Activated CD8-positive, alpha-beta memory T cell treated with anti-CD3 and anti-CD28 coated beads for 4 hours (primary cell): ENCODE measurements around the gene CBLN3.
A peak's percentile ranks its signal among the peaks of the same experiment; 100 is the strongest.

ENCODE experiments used
- DNase-seq, 2 donors: peaks; one replicate each; pipeline ENCODE4 v3.0.0-alpha.2; 2020; ENCODE audit warnings: low read depth in 2 of 2

CBLN3 gene

DNA sequence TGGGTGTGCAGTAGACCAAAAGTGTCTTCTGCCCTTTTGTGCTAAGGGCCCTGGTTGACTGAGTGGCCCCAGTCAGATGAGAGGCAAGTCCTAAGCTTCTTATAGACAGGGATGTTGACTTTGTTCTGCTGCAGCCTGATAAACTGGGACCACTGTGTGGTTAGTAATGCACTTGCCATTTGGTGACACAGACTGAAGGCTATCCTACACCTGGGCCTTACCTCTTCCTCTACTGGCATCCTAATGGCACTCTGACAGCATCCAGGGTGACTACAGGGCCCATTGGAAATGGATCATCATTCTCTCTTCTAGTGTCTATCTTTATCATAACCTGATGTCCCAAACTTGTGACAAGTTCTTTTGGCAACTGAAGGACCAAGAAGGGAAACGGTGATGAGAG lies 9.8 kb upstream of the CBLN3 start:
- DNase-seq = no peak

DNA sequence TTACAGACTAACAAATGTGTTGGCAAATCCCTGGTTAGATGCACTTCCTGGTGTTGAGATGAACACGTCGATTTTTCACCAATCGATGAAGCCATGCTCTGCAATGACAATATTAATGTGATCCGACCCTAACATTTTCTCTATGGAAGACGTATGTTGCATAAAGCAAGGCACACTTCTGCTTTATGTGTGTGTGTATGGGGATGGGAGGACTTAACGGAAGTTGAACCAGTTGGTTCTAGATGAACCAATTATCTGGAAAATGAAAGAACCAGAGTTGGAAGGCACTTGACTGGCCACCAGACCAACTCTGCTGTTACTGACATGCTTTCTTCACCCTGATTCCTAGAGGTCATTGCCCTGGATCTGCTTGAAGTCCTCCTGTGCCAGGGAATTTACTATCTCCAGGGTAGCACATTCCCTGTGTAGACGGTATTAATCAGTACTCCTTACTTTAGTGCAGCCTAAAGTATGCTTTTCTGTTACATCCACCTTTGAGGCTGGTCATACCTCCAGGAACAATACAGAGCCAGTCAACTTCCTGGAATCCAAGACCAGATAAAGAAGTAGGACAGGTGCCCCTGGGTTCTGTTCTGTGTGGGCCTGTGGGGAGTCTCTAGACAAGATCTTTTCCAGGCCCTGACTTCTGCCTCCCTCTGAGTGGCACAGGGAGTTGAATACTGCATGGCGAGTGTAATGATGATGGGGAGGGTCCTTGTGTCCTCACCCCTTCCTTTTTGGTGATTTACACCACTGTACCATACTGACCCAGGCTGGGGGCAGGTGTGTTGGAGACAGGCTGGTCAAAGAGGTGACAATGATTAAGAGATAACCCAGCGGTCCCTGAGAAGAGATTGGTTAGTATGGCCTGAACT lies 9.0 kb upstream of the CBLN3 start:
- no peak for DNase-seq

DNA sequence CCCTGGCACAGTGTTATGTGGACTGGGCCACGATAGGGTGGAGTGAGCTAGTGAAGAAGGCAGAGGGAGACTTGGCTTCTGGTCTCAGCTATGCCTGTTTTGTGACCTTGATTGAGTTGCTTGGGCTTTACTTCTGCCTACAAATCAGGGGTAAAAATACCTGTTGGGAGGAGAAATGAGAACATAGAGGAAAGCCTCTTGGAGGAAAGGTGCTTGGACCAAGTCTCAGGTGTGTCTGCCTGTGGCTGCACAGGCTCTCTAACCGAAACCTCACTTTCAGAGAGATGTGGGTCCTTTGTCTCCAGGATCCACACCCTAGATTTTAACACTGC lies 8.2 kb upstream of the CBLN3 start:
- DNase-seq = no peak

- DNase-seq = no peak
These were observed 7.7 kb upstream of the CBLN3 start for GRCh38 chr14:24437020-24437735.

- no peak for DNase-seq
These were observed 7.0 kb upstream of the CBLN3 start for GRCh38 chr14:24436355-24437019.

GRCh38 chr14:24435998-24436354 lies 6.5 kb upstream of the CBLN3 start:
- DNase-seq = no peak

DNA sequence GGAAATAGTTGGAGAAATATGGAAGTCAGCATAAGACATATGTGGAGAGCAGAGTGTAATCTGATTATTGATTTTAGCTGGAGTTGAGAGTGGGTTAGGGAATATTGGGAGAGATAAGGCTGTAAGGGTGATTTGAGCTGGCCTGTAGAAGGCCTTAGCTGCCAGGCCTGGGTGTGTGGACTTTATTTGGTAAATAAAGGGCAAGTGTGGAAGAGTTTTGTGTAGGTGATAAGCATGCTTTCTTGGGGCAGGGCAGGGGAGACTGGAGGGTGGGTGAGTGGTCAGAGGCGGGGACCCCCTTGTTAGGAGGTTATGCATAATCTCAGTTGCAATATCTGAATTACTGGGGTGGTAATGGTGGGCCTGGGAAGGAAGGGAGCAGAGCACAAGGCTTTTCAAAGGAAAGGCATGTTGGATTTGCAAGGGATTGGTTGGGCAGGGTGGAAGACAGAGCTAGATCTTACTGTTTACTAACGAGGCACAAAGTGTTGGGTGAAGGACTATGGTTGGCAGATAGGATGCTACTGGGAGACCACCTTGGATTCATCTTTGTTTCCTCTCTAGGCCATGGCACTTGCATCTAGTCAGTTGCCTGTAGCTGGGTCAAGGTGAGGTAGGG lies 5.8 kb upstream of the CBLN3 start:
- DNase-seq = no peak

DNA sequence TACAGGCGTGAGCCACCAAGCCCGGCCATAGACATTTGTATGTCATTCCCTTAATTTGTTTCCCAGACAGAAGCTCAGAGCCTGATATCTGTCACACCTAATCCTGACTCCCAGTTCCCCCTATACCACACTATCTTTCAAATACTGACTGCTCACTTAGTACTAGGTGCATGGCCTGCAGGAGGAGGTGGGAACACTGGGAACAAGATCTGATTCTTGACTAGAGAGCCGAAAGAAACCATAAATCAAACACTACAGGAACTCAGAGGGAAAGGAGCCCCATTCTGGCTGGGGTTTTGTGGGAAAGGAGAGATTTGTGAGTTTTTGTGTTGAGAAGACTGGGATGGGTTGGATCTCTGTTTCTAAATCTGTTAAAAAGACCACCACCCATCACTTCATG lies 5.2 kb upstream of the CBLN3 start:
- no peak for DNase-seq

DNA sequence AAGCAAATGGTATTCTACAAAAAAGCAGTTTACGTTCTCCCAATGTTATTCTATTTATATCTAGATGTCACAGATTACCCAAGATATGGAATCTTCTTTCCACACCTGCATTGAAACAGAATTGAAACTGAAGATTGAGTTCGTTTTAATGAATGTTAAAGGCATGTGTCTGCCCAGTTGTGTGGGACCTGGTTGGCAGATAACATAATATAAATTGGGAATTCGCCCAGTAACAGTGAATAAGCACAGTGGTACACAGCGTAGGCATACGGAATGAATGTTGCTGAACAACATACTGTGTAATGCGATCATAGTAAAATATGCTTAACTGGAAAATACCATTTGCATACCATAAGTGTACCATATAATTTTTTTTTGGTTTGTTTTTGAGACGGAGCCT lies 4.6 kb upstream of the CBLN3 start:
- no peak for DNase-seq

DNA sequence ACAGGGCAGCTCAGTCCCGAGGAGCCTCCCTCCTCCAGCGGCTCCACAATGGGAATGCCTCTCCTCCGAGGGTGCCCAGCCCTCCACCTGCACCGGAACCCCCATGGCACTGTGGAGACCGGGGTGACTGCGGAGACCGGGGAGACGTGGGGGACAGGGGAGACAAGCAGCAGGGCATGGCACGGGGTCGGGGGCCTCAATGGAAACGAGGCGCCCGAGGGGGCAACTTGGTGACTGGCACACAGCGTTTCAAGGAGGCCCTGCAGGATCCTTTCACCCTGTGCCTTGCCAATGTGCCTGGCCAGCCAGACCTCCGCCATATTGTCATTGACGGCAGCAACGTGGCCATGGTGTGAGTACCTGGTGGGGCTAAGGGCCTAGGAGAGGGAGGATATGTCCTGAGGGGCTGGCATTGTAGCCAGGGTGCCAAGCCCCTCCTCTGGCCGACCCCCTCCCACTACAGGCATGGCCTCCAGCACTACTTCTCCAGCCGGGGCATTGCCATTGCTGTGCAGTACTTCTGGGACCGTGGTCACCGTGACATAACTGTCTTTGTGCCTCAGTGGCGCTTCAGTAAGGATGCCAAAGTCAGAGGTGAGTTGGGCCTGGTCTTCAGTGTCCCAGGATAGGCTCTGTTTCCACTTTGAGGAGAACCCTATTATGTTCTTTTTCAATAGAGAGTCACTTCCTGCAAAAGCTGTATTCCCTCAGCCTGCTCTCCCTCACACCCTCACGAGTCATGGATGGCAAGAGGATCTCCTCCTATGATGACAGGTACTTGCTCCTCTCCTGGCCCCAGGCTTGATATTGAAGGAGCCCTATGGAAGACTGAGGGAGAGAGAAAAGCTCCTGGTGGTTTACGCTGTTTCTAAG lies 3.0 kb upstream of the CBLN3 start:
- no peak for DNase-seq

- DNase-seq = peak; percentile 73 to 79
These were observed 2.2 kb upstream of the CBLN3 start for GRCh38 chr14:24431569-24432258.

DNA sequence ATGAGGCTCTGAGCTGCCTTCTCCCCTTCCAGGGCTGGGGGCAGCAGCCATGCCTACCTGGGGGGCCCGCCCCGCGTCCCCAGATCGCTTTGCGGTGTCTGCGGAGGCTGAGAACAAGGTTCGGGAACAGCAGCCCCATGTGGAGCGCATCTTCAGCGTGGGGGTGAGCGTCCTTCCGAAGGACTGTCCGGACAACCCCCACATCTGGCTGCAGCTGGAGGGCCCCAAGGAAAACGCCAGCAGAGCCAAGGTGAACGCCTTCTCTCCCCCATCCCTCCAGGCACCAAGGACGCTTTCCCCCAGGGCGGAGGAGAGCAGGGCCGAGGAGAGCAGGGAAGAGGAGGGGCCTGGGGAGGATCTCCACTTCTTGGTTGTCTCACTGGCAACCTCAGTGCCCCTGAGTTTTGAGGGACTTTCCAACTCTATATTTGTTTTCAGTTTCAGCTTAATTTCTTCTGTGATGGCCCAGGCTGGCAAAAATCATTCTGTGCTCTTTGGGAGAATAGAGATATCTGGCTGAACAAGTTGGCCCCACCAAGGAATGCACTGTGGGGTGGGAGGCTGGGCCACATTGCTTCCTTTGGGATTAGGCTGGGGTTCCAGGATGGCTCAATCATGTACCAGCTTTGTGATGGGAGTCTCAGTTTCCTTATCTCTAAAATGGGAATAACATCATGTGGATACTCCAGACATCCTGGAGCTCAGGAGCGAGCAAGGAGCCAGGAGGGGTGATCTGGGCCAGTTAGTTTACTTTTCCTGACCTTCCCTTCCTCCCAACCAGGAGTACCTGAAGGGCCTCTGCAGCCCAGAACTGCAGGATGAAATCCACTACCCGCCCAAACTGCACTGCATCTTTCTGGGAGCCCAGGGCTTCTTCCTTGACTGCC lies 1.5 kb upstream of the CBLN3 start:
- peak in 1 of 2 donors; percentile 38 for DNase-seq

DNA sequence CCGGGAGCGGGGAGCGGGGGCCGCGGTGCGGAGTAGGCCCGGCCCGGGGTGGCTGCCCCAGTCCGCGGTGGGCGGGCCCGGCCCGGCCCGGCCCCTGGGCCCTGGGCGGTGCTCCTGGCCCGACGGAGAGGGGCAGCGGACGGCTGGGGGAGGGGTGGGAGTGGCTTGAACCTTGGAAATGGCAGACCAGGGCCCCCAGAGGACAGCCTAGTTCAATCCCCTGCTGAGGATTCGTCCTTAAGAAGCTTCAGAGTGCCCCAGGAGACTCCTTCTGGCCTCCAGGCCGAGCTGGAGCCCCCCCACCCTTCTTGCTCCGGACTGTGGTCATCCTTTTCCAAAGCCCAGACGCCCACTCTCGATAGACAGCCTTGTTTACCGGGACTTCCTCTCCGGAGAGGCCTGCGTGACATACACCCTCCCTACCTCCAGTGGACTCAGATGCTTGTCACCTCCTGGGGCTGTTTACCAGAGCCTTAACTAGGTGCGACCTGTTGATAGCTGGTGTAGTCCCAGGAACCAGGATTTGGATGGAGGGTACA lies 744 bp upstream of the CBLN3 start:
- DNase-seq = no peak

DNA sequence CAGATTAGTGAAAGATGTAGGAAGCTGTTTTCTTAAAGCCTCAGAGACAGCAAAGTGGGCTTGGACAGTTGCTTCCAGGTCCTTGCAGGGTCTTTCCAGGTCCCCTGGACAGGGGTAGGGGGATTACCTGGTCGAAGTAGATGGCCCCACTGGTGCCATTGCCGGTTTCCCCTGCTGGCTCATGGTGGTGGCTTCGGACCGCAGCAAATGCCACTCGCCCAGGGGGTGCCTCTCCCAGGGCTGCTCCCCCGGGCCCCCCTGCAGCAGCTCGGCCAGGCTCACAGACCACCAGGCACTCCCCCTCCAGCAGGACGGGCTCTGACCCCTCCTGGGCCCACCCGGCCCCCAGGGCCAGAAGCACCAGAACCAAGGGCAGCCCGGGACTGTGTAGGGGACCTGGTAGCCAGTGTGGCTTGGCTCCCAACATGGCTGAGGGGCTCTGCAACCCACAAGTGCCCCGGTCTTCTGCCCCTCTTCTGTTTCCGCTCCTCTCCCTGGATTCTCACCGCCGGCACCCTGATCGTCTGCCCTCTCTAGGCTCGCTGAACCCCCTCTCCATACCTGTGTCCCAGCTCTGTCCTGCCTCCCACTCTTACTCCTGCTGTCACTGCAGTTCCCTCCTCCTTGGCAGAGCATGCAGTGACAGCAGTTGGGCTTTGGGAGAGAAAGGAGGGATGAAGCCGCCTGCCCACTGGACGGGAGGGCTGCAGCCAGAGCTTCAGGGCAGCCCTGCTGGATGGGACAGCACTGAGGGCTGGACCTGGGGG lies 657 bp downstream of the CBLN3 start:
- DNase-seq = no peak

DNA sequence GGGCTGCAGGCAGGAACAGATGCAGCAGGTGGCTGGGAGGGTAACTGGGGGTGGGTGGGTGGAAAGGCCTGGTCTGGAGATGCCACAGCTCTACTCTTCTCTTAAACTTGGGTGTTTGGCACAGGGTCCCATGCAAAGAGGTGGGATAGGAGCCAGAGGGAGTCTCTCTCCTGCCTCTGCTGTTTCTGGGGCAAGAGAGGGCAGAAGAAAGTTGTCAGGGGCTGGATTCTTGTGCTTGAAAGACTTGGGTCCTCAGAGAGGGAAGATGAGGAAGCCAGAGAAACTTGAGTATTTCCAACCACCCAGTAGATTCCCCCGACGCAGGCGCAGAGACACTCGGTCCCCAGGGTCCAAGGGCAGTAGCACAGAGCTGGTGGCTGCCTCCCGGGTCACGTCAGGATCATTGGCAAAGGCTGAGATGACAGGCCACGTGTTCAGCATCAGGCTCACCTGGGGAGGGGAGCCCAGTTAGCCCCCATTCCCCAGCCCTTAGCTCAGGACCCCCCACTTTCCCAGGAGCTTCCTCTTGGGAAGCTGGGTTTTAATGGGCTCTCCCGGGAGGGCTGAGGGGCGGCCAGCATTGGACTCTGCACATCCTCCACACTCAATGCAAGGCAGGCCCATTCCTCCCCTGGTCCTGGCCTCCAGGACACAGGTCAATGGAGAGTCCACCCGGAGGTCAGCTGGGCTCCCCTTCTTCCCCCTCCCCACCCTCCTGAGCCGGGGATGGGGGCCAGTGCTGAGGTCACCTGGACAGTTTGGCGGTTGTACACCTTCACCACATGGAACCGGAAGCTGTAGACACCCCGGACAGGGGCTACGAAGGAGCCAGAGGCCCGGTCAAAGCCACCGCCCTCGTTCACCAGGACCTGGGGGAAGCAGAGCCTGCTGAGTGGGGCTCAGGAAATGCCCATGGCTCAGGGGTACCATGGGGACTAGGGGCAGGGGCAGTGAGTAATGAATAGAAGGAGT lies 1.6 kb downstream of the CBLN3 start:
- no peak for DNase-seq

- DNase-seq = no peak
These were observed 2.4 kb downstream of the CBLN3 start for GRCh38 chr14:24426912-24427536.
